ENCODE results near the gene VWCE.

Gene VWCE

GRCh38 chr11:61287338-61287977, 7.7 kb downstream of the VWCE start:
- DNase-seq (ENCODE audit: low read depth in 1 of 2, low spot score in 1 of 2), result no peak

- DNase-seq (ENCODE audit: low read depth in 1 of 2, low spot score in 1 of 2), result no peak
Observed at GRCh38 chr11:61283613-61284012, 11.5 kb downstream of the VWCE start.

GRCh38 chr11:61281581-61282250, 13.4 kb downstream of the VWCE start:
- no peak for DNase-seq (ENCODE audit: low read depth in 1 of 2, low spot score in 1 of 2)

- no peak for DNase-seq (ENCODE audit: low read depth in 1 of 2, low spot score in 1 of 2)
Observed at GRCh38 chr11:61280883-61281580, 14.1 kb downstream of the VWCE start.

GRCh38 chr11:61279934-61280659, 15.0 kb downstream of the VWCE start:
- DNase-seq (ENCODE audit: low read depth in 1 of 2, low spot score in 1 of 2), result no peak

DNA sequence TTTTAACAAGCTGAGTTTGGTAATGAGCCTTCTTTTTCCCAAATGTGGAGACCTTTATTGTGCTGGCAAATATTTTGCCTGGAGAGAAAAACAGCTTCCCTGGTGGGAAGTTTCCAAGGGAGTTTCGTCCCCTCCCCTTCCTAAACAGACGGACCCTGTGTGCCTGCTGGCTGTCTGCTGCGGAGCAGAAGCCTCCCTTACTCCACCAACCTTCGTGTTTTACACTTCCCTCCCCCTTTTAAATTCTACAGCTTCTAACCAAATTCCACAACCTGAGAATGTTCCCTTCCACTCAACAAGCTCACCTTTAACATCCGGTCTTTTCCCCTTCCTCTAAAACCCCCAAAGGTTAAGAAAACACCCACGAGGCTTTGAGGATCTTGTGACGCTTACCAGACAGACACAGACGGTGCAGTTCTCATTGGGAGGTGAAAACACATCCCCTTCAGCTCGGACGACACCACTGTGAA, 17.1 kb downstream of the VWCE start:
- DNase-seq (ENCODE audit: low read depth in 1 of 2, low spot score in 1 of 2), result no peak

DNA sequence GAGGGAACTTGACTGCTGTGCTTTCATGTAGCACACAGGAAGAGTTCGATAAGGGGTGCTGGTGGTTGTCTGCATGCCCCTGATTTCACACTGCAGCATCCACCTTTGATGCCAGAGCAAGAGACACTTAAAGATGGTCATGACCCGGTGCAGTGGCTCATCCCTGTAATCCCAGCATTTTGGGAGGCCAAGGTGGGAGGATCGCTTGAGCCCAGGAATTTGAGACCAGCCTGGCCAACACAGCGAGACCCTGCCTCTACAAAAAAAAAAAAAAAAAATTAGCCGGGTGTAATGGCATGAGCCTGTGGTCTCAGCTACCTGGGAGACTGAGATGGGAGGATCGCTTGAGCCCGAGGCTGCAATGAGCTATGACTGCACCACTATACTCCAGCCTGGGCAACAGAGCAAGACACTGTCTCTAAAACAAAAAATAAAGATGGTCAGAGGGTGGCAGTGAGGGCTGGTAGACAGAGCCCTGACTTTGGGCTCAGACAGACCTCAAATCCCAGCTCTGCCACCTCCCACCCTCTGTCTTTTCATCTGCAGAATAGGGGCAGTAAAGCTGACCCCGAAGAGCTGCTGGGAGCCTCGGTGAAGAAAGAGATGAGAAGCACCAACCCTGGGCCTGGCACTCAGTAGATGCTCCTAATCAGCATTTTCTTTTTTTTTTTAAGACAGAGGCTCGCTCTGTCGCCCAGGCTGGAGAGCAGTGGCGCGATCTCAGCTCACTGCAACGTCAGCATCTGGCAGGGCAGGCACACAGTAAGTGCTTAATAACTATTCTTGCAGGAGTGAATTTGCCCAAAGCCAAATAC, 17.7 kb downstream of the VWCE start:
- no peak for DNase-seq (ENCODE audit: low read depth in 1 of 2, low spot score in 1 of 2)

GRCh38 chr11:61275191-61275590, 19.9 kb downstream of the VWCE start:
- no peak for DNase-seq (ENCODE audit: low read depth in 1 of 2, low spot score in 1 of 2)

- no peak for DNase-seq (ENCODE audit: low read depth in 1 of 2, low spot score in 1 of 2)
Observed at GRCh38 chr11:61274084-61274483, 21.0 kb downstream of the VWCE start.

DNA sequence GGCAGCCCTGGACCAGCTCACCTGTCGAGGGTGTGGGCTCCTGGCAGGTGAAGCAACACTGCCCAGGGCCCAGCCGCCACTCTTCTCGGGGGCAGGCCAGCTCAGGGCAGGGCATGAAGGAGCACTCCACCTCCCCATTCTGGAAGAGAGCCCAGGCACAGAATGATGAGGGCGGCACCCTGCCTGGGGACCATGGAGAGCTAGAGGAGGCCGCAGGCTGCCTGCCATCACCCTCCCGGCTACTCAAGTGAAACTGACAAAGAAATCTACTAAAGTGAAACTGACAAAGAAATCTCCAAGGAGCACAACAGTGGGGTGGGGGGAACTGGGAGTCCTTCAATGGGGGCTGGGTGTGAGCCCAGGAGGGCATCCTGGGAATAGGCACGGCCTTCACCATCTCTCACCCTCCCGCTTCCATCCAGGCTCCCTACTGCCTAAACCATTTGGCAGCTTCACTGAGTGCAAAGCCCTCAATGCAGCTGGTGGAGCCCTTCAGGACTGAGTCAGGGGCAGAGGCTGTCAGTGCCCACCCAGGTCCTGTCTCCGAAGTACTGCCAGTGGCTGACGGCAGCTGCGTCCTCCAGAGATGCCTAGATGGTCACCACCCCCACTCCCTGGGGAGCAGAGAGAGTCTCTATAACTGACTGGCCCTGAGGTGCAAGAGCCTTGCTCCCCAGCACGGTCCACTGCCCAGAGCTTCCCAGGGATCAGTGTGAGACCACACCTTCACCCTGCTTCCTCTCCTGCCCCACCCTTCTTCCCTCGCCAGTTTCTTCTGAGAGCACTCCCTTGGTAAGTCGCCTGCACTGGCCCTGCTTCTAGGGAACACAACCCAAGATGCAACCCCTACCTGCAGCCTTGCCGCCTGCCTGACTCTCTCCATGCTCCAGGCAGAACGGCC, 21.7 kb downstream of the VWCE start:
- DNase-seq (ENCODE audit: low read depth in 1 of 2, low spot score in 1 of 2), result no peak

- no peak for DNase-seq (ENCODE audit: low read depth in 1 of 2, low spot score in 1 of 2)
Observed at GRCh38 chr11:61272731-61273130, 22.4 kb downstream of the VWCE start.

DNA sequence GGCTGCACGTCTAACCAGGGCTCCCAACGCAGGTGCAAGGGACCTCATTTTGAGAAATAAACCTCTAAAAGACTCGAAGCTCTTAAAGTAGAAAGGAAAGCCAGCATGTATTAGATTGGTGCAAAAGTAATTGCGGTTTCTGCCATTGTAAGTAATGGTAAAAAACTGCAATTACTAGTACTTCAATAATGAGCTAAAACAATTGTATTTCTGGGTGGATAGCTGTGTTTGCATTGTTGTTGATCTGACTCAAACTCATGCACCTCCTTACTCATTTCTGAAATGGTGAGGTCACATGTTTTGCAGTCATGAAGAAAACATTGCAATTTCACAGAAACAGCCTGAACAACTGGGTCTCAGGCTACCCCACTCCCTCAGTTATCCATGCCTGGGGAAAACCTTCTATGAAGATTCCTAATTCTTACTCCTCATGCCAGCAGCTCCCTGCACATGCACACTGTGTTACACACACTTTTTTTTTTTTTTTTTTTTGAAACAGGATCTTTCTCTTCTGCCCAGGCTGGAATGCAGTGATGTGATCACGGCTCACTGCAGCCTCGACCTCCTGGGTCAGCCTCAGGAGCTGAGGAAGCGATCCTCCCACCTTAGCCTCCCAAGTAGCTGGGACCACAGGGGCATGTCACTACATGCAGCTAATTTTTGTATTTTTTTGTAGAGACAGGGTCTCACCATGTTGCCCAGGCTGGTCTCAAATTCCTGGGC, 24.6 kb downstream of the VWCE start:
- no peak for DNase-seq (ENCODE audit: low read depth in 1 of 2, low spot score in 1 of 2)

DNA sequence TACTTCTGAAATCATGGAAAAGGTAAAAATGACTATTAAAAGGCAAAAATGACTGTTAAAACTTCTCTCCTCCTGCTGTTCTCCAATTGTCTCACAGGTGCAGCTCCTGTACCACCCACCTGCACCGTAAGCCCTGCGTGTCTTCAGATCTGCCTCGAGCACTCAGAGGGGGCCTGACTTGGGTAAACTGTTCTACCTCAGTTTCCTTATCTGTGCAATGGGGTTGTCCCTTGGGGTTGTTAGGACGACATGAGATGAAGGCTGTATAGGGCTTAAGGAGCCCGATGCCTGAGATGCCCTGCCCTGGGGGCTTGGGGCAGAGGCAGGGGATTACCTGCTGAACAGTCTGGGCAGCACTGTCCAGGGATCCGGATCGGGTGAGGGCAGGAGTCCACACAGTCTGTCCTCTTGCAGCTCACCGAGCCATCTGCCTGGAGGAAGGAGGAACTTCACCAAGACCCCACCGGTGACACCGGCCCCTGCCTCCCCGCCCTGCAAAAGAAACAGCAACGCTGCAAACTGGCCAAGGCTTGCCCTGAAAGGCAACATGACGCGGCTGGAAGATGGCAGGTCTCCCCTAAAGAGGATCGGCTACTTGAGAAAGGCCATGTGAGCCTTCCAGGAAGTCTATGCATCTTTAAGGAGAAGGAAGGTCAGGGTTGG, 26.4 kb downstream of the VWCE start:
- DNase-seq (ENCODE audit: low read depth in 1 of 2, low spot score in 1 of 2), result no peak

DNA sequence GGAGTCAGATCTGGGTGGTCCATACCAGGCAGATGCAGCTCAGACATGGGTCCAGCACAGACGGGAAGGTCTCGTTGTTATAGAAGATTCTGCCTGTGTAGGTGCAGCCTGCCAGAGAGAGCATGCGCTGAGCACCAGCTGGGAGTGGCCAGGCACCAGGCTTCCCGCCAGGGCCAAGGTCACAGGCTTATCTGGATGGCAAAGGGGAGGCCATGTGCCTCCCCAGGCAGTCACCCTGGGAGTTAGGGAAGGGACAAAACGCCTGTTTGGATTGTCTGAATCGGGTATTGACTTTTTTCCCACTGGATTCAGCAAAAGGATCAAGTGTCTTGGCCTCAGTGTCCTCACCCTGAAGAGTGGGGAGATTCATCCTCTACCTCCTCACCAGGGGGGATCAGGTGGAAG, 27.7 kb downstream of the VWCE start:
- DNase-seq (ENCODE audit: low read depth in 1 of 2, low spot score in 1 of 2), result no peak

GRCh38 chr11:61266602-61267001, 28.5 kb downstream of the VWCE start:
- no peak for DNase-seq (ENCODE audit: low read depth in 1 of 2, low spot score in 1 of 2)

- DNase-seq (ENCODE audit: low read depth in 1 of 2, low spot score in 1 of 2), result no peak
Observed at GRCh38 chr11:61265357-61265756, 29.8 kb downstream of the VWCE start.

GRCh38 chr11:61264795-61265194, 30.3 kb downstream of the VWCE start:
- no peak for DNase-seq (ENCODE audit: low read depth in 1 of 2, low spot score in 1 of 2)

GRCh38 chr11:61264371-61264770, 30.7 kb downstream of the VWCE start:
- no peak for DNase-seq (ENCODE audit: low read depth in 1 of 2, low spot score in 1 of 2)

DNA sequence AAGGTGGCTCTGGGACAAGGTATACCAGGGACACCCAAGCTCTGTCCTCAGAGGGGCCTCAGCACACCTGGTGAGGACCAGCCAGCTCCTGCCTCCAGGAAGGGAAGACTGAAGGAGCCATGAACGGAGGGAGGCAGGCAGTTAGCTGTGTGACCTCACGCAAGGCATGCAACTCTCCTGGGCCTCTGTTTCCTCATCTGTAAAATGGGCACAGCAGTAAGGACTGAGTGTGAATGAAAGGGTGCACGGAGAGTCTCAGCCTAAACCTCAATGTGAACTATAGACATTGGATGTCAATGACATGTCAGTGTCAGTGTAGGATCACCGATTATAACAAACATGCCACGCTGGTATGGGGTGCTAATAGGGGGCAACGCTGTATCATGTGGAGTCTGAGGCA, 35.8 kb downstream of the VWCE start:
- no peak for DNase-seq (ENCODE audit: low read depth in 1 of 2, low spot score in 1 of 2)
